AG09309 (cell line): ENCODE measurements around the gene CEP44.

ENCODE experiments used
- DNase-seq: peaks from one replicate; pipeline ENCODE4 v3.0.0-alpha.2; 2010; ENCODE audit warnings: low read depth
- H3K4me3 ChIP-seq: 2 replicates; pipeline ENCODE4 v1.5.1; 2011; ENCODE audit warnings: mild to moderate bottlenecking, low read depth, low read length, moderate library complexity; ENCODE audit not compliant: control insufficient read depth
- CTCF ChIP-seq: IDR thresholded peaks from 2 replicates; pipeline ENCODE4 v1.5.1; 2011; ENCODE audit warnings: mild to moderate bottlenecking, low read depth, low read length, inconsistent platforms; ENCODE audit not compliant: insufficient read depth, control insufficient read depth; ENCODE audit errors: missing control alignments

Gene CEP44

GRCh38 chr4:174307694-174308093 is 24.0 kb downstream of the CEP44 start:
- no peak for DNase-seq
- no peak overlapping the region for H3K4me3 ChIP-seq
- no peak for TF ChIP-seq CTCF

DNA sequence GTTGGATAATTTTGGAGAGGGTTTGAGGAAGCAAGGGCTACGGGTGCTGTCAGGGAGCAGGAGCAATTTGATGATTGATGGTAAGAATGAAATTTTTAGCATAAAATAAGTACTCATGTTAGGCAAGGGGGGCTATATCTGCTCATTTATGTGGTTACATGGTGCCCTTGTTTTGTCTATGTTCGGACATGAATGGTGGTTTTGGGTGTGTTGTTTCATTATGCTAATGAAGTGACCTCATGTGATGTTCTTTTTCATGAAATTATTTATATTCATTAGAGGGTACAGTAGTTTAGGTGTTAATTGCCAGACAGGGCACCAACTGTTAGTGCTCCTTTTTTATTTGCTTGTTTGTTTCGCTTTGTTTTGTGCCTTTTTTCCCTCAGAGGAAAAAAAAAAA is 29.3 kb downstream of the CEP44 start:
- no peak for DNase-seq
- no peak overlapping the region for H3K4me3 ChIP-seq

DNA sequence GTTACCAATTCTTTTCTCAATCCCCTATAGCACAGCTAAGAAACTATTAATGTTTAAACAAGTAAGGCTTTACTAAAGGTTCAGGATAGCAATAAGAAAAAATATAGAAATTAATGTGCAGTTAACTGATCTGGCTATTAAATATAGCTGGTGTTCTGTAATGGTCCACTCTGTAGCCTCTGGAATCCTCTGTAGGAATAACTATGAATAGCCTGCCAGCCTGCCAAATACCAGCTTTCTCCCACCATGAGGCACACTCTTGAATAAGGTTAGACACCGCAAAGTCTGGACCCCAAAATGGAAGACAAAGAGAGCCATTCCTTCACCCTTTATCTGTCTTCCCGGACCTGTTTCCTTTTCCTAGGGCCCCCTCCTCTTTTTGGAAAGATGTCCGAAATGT is 30.6 kb downstream of the CEP44 start:
- no peak for TF ChIP-seq CTCF
- no peak overlapping the region for H3K4me3 ChIP-seq
- no peak for DNase-seq

More for the DNA sequence above, 29.3 kb downstream of the CEP44 start:
- no peak for TF ChIP-seq CTCF

DNA sequence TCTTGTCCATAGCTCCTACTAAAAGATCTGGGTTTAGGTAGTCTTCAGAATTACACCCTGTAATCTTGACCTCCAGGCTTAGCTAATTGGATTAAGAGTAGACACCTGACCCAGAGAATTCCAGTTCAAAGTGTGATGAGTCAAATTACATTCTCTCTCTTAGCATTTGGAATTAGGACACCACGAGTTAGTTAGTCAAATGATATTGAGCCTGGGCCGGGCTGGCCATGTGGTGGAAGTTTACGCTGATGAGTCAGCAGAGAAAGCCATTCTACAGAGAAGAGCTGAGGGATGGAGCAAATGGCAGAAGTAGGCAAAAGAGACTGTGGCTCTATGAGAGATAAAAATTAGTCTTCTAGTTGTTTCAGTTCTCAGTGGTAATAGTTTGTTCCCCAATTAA is 31.1 kb downstream of the CEP44 start:
- no peak overlapping the region for H3K4me3 ChIP-seq
- DNase-seq: peak; percentile 14
- TF ChIP-seq CTCF: no peak

- no peak for DNase-seq
- no peak overlapping the region for H3K4me3 ChIP-seq
- TF ChIP-seq CTCF: no peak
Measured at GRCh38 chr4:174316546-174316945, 32.8 kb downstream of the CEP44 start.

DNA sequence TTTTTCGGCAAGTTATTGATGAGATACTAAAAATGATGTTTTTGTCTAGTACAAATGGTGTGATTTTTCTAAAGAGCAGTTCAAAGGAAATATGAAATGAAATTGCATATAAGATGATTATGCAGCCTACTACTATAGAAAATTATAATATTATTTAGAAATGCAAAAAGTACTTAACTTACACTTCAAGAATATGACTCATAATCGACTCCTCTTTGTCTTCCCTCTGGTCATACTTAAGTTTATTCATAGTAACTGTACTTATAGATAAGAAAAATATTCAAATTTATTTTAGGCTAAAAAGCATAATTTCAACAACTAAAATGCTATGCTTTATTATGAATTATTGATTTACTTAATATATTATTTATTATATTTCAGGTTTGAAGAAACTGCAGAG is 33.2 kb downstream of the CEP44 start:
- no peak overlapping the region for H3K4me3 ChIP-seq
- no peak for DNase-seq
- no peak for TF ChIP-seq CTCF

- no peak for DNase-seq
- H3K4me3 ChIP-seq: no peak overlapping the region
Measured at GRCh38 chr4:174317531-174317930, 33.8 kb downstream of the CEP44 start.

More at GRCh38 chr4:174317531-174317930, 33.8 kb downstream of the CEP44 start:
- TF ChIP-seq CTCF: no peak
